IgD-negative memory B cell (primary cell): ENCODE measurements around the gene IL1R1. TPM values are rescaled to one million over a fixed set of nuclear protein-coding genes. Genes with fewer than 3 reads are reported as not detected.
A peak's percentile ranks its signal among the peaks of the same experiment; 100 is the strongest.
"Not testable (repeated sequence)": the region's sequence is repeated elsewhere in the genome, so short reads cannot be mapped to it uniquely, and the experiment has no call there.

Experiments used
- H3K27ac Mint-ChIP-seq, 3 donors: one replicate each; pipeline ENCODE4 v1.8.0; 2020 to 2022; ENCODE audit warnings: mild to moderate bottlenecking in 3 of 3, mixed read lengths in 3 of 3, moderate library complexity in 1 of 3
- H3K27me3 Mint-ChIP-seq: one replicate; pipeline ENCODE4 v1.8.0; 2021; ENCODE audit warnings: mixed read lengths
- H3K36me3 Mint-ChIP-seq: one replicate; pipeline ENCODE4 v1.8.0; 2020; ENCODE audit warnings: mild to moderate bottlenecking, mixed read lengths
- H3K4me1 Mint-ChIP-seq, 3 donors: one replicate each; pipeline ENCODE4 v1.8.0; 2020 to 2022; ENCODE audit warnings: mixed read lengths in 3 of 3, mild to moderate bottlenecking in 1 of 3
- H3K4me3 Mint-ChIP-seq, 4 donors: one replicate each; pipeline ENCODE4 v1.8.0; 2020 to 2022; ENCODE audit warnings: mild to moderate bottlenecking in 4 of 4, mixed read lengths in 4 of 4, moderate library complexity in 3 of 4
- H3K9me3 Mint-ChIP-seq, 3 donors: one replicate each; pipeline ENCODE4 v1.8.0; 2020 to 2021; ENCODE audit warnings: mixed read lengths in 3 of 3, mild to moderate bottlenecking in 1 of 3
- polyA plus RNA-seq: library from polyadenylated mRNA; unstranded; fragments of 300-500 nt; fragmentation: Illumina TruSeq; gene quantifications from one replicate; pipeline ENCODE4 v1.2.3, GENCODE V29; 2021

IL1R1 gene
- polyA plus RNA-seq, 1 donor from 2014 or later = not detected

- no peak overlapping the region for H3K27ac Mint-ChIP-seq
- no peaks in the 10 kb centered on the region for H3K36me3 Mint-ChIP-seq
- H3K27me3 Mint-ChIP-seq = peaks cover 5% of the 10 kb centered on the region
- H3K9me3 Mint-ChIP-seq = no peaks in the 10 kb centered on the region
- no peak overlapping the region for H3K4me3 Mint-ChIP-seq
- peaks cover 0 to 3% (median 2%) of the 10 kb centered on the region in 3 donors for H3K4me1 Mint-ChIP-seq
Measured at GRCh38 chr2:102119255-102119654, 23.3 kb upstream of the IL1R1 start.

GRCh38 chr2:102120261-102120660, 22.3 kb upstream of the IL1R1 start:
- Mint-ChIP-seq H3K36me3 (no peaks in the 10 kb centered on the region), H3K27ac (no peak overlapping the region), H3K9me3 (peaks cover 0 to under 1% (median 0%) of the 10 kb centered on the region in 3 donors), H3K4me3 (no peak overlapping the region), H3K4me1 (peaks cover 0 to 3% (median 2%) of the 10 kb centered on the region in 3 donors), H3K27me3 (peaks cover 5% of the 10 kb centered on the region)

- H3K36me3 Mint-ChIP-seq = no peaks in the 10 kb centered on the region
- peaks cover 5% of the 10 kb centered on the region for H3K27me3 Mint-ChIP-seq
- H3K4me1 Mint-ChIP-seq = peaks cover 0 to 2% (median 2%) of the 10 kb centered on the region in 3 donors
- H3K9me3 Mint-ChIP-seq = peaks cover 0 to 1% (median 0%) of the 10 kb centered on the region in 3 donors
- no peak overlapping the region for H3K4me3 Mint-ChIP-seq
- no peak overlapping the region for H3K27ac Mint-ChIP-seq
Measured at GRCh38 chr2:102120701-102121159, 21.8 kb upstream of the IL1R1 start.

GRCh38 chr2:102122115-102122514, 20.4 kb upstream of the IL1R1 start:
- Mint-ChIP-seq H3K9me3 (peaks cover 0 to 1% (median 0%) of the 10 kb centered on the region in 3 donors), H3K4me1 (peaks cover 0 to 2% (median 0%) of the 10 kb centered on the region in 3 donors), H3K4me3 (no peak overlapping the region), H3K27me3 (peaks cover 4% of the 10 kb centered on the region), H3K36me3 (no peaks in the 10 kb centered on the region), H3K27ac (no peak overlapping the region)

- Mint-ChIP-seq H3K27me3 (peaks cover 2% of the 10 kb centered on the region), H3K4me3 (no peak overlapping the region)
Measured at GRCh38 chr2:102122909-102123308, 19.6 kb upstream of the IL1R1 start.

GRCh38 chr2:102124421-102124820, 18.1 kb upstream of the IL1R1 start:
- not testable (repeated sequence) for H3K4me3 Mint-ChIP-seq, H3K27ac Mint-ChIP-seq, H3K9me3 Mint-ChIP-seq, H3K27me3 Mint-ChIP-seq, H3K4me1 Mint-ChIP-seq, H3K36me3 Mint-ChIP-seq

More at GRCh38 chr2:102122909-102123308, 19.6 kb upstream of the IL1R1 start:
- no peaks in the 10 kb centered on the region for H3K36me3 Mint-ChIP-seq
- H3K4me1 Mint-ChIP-seq = peaks cover 0 to 2% (median 0%) of the 10 kb centered on the region in 3 donors
- peaks cover 0 to 1% (median 0%) of the 10 kb centered on the region in 3 donors for H3K9me3 Mint-ChIP-seq
- no peak overlapping the region for H3K27ac Mint-ChIP-seq

- Mint-ChIP-seq H3K4me3 (no peak overlapping the region), H3K4me1 (peaks cover 0 to 2% (median 0%) of the 10 kb centered on the region in 3 donors), H3K9me3 (peaks cover 0 to 4% (median 2%) of the 10 kb centered on the region in 3 donors), H3K27ac (no peak overlapping the region), H3K27me3 (peaks cover 2% of the 10 kb centered on the region), H3K36me3 (no peaks in the 10 kb centered on the region)
Measured at GRCh38 chr2:102126169-102126568, 16.4 kb upstream of the IL1R1 start.

GRCh38 chr2:102126660-102127059, 15.9 kb upstream of the IL1R1 start:
- Mint-ChIP-seq H3K27me3 (peaks cover 3% of the 10 kb centered on the region), H3K27ac (no peak overlapping the region), H3K4me3 (no peak overlapping the region), H3K9me3 (peaks cover 0 to 7% (median 3%) of the 10 kb centered on the region in 3 donors), H3K36me3 (no peaks in the 10 kb centered on the region), H3K4me1 (peaks cover 0 to 2% (median 0%) of the 10 kb centered on the region in 3 donors)

GRCh38 chr2:102129082-102129481, 13.5 kb upstream of the IL1R1 start:
- peaks cover 3% of the 10 kb centered on the region for H3K27me3 Mint-ChIP-seq
- H3K4me1 Mint-ChIP-seq = no peaks in the 10 kb centered on the region
- H3K9me3 Mint-ChIP-seq = peaks cover 2 to 7% (median 3%) of the 10 kb centered on the region in 3 donors
- no peak overlapping the region for H3K4me3 Mint-ChIP-seq
- no peak overlapping the region for H3K27ac Mint-ChIP-seq
- H3K36me3 Mint-ChIP-seq = no peaks in the 10 kb centered on the region

- Mint-ChIP-seq H3K4me1 (no peaks in the 10 kb centered on the region), H3K36me3 (no peaks in the 10 kb centered on the region), H3K9me3 (peaks cover 2 to 7% (median 3%) of the 10 kb centered on the region in 3 donors), H3K27ac (no peak overlapping the region), H3K27me3 (peaks cover 4% of the 10 kb centered on the region), H3K4me3 (no peak overlapping the region)
Measured at GRCh38 chr2:102129951-102130646, 12.4 kb upstream of the IL1R1 start.

- Mint-ChIP-seq H3K27me3 (peaks cover 4% of the 10 kb centered on the region), H3K4me1 (no peaks in the 10 kb centered on the region), H3K27ac (no peak overlapping the region), H3K36me3 (no peaks in the 10 kb centered on the region), H3K9me3 (peaks cover 2 to 6% (median 3%) of the 10 kb centered on the region in 3 donors), H3K4me3 (no peak overlapping the region)
Measured at GRCh38 chr2:102130647-102130991, 11.9 kb upstream of the IL1R1 start.

- peaks cover 2 to 6% (median 3%) of the 10 kb centered on the region in 3 donors for H3K9me3 Mint-ChIP-seq
- peak overlapping the region in 1 of 4 donors; percentile 84 for H3K4me3 Mint-ChIP-seq
- H3K27ac Mint-ChIP-seq = no peak overlapping the region
- peaks cover 4% of the 10 kb centered on the region for H3K27me3 Mint-ChIP-seq
- H3K36me3 Mint-ChIP-seq = no peaks in the 10 kb centered on the region
- H3K4me1 Mint-ChIP-seq = no peaks in the 10 kb centered on the region
Measured at GRCh38 chr2:102131564-102131963, 11.0 kb upstream of the IL1R1 start.

- Mint-ChIP-seq H3K27ac (no peak overlapping the region), H3K4me1 (no peaks in the 10 kb centered on the region), H3K4me3 (no peak overlapping the region), H3K36me3 (no peaks in the 10 kb centered on the region), H3K9me3 (peaks cover 0 to 10% (median 0%) of the 10 kb centered on the region in 3 donors), H3K27me3 (peaks cover 22% of the 10 kb centered on the region)
Measured at GRCh38 chr2:102137138-102137537, 5.4 kb upstream of the IL1R1 start.

GRCh38 chr2:102138331-102138730, 4.2 kb upstream of the IL1R1 start:
- no peak overlapping the region for H3K4me3 Mint-ChIP-seq
- H3K4me1 Mint-ChIP-seq = no peaks in the 10 kb centered on the region
- H3K27me3 Mint-ChIP-seq = peaks cover 29% of the 10 kb centered on the region
- peaks cover 0 to 8% (median 3%) of the 10 kb centered on the region in 3 donors for H3K9me3 Mint-ChIP-seq
- no peak overlapping the region for H3K27ac Mint-ChIP-seq
- H3K36me3 Mint-ChIP-seq = no peaks in the 10 kb centered on the region

GRCh38 chr2:102139851-102140250, 2.7 kb upstream of the IL1R1 start:
- Mint-ChIP-seq H3K27me3 (peaks cover 37% of the 10 kb centered on the region), H3K4me1 (no peaks in the 10 kb centered on the region), H3K27ac (no peak overlapping the region)

GRCh38 chr2:102140377-102140776, 2.2 kb upstream of the IL1R1 start:
- H3K36me3 Mint-ChIP-seq = no peaks in the 10 kb centered on the region
- no peaks in the 10 kb centered on the region for H3K4me1 Mint-ChIP-seq
- H3K4me3 Mint-ChIP-seq = no peak overlapping the region
- H3K27ac Mint-ChIP-seq = no peak overlapping the region
- H3K27me3 Mint-ChIP-seq = peaks cover 37% of the 10 kb centered on the region
- peaks cover 0 to 9% (median 6%) of the 10 kb centered on the region in 3 donors for H3K9me3 Mint-ChIP-seq

More at GRCh38 chr2:102139851-102140250, 2.7 kb upstream of the IL1R1 start:
- Mint-ChIP-seq H3K9me3 (peaks cover 0 to 8% (median 4%) of the 10 kb centered on the region in 3 donors), H3K36me3 (no peaks in the 10 kb centered on the region), H3K4me3 (no peak overlapping the region)
